GM12878 (cell line): Measurements from ENCODE around the gene CELSR1. TPM values are rescaled to one million over a fixed set of nuclear protein-coding genes. Genes with fewer than 3 reads are reported as not detected.

Experiments used
- ATAC-seq: fragments of 200-7000 bp; cut with Tn5 transposase; 3 replicates; pipeline ENCODE4 v1.9.1; 2020; ENCODE audit warnings: mild to moderate bottlenecking, moderate library complexity
- BruUV-seq: library from RNA; stranded (reverse); fragments of 400-500 nt; replicated peaks from 2 replicates; lab custom pipeline; 2021; lab: Mats Ljungman, UMichigan
- CTCF ChIA-PET: fragments of 300-600 bp; sonication (Branson Sonifier 250); formaldehyde crosslinking; extraction: SDS; loops from one replicate; lab custom pipeline; 2021; ENCODE audit warnings: inconsistent platforms; lab: Yijun Ruan, JAX
- POLR2A ChIA-PET: fragments of 350-600 bp; formaldehyde crosslinking; extraction: SDS; loops from one replicate; lab custom pipeline; 2021; ENCODE audit warnings: inconsistent platforms; lab: Charles Lee
- RAD21 ChIA-PET: fragments of 300-600 bp; sonication (Branson Sonifier 250); formaldehyde crosslinking; loops from one replicate; lab custom pipeline; 2023; ENCODE audit warnings: antibody characterized with exemption; ENCODE audit not compliant: unreplicated experiment; lab: Charles Lee
- SMC1A ChIA-PET: fragments of 300-600 bp; sonication (Branson Sonifier 250); formaldehyde crosslinking; loops from one replicate; lab custom pipeline; 2023; ENCODE audit not compliant: unreplicated experiment, uncharacterized antibody; lab: Charles Lee
- DNase-seq: peaks from one replicate; pipeline ENCODE4 v3.0.0-alpha.2; 2011; ENCODE audit warnings: low read depth, low spot score
- FAIRE-seq: peaks from 3 replicates; lab custom pipeline; 2011; peaks lifted over from hg19 to GRCh38; lab: Jason Lieb, UNC
- H2AFZ ChIP-seq: 2 replicates; pipeline ENCODE4 v1.6.0; 2011; ENCODE audit warnings: low read depth, low read length, control low read depth; ENCODE audit not compliant: control insufficient read depth
- H3K27ac ChIP-seq: 2 replicates; pipeline ENCODE4 v1.5.1; 2011; ENCODE audit warnings: control low read depth; ENCODE audit not compliant: control insufficient read depth, insufficient read depth
- H3K27me3 ChIP-seq, 2 experiments: replicated peaks in 1 of 2; 2 replicates each; pipeline versions ENCODE4 v1.6.0 to v1.6.1; 2011; ENCODE audit warnings: low read length in 1 of 2; ENCODE audit not compliant: control insufficient read depth in 2 of 2, insufficient read depth in 2 of 2
- H3K36me3 ChIP-seq, 2 experiments: 2 replicates each; pipeline ENCODE4 v1.5.1; 2011; ENCODE audit warnings: low read length in 1 of 2; ENCODE audit not compliant: control insufficient read depth in 2 of 2, insufficient read depth in 2 of 2
- H3K4me1 ChIP-seq: 2 replicates; pipeline ENCODE4 v1.6.1; 2011; ENCODE audit warnings: mild to moderate bottlenecking, low read length, moderate library complexity, mixed read lengths; ENCODE audit not compliant: control insufficient read depth, insufficient read depth
- H3K4me2 ChIP-seq: 2 replicates; pipeline ENCODE4 v1.6.0; 2011; ENCODE audit warnings: control low read depth; ENCODE audit not compliant: control insufficient read depth, insufficient read depth
- H3K4me3 ChIP-seq: fragments of 200-600 bp; sonication (generic); 2 replicates; pipeline ENCODE4 v1.5.1; 2016
- H3K79me2 ChIP-seq: 2 replicates; pipeline ENCODE4 v1.6.0; 2011; ENCODE audit warnings: low read length; ENCODE audit not compliant: control insufficient read depth, insufficient read depth
- H3K9ac ChIP-seq: 2 replicates; pipeline ENCODE4 v1.8.0; 2011; ENCODE audit warnings: low read length, control low read depth, mixed read lengths; ENCODE audit not compliant: control insufficient read depth, insufficient read depth
- H3K9me3 ChIP-seq: replicated peaks from 3 replicates; pipeline ENCODE4 v1.5.1; 2011; ENCODE audit warnings: mild to moderate bottlenecking, low read length; ENCODE audit not compliant: control insufficient read depth, insufficient read depth
- H4K20me1 ChIP-seq: 2 replicates; pipeline ENCODE4 v1.6.0; 2011; ENCODE audit not compliant: control insufficient read depth, insufficient read depth
- BACH1 ChIP-seq: fragments of 450-650 bp; IDR thresholded peaks from 2 replicates; pipeline ENCODE4 v1.6.1; 2017; ENCODE audit warnings: mild to moderate bottlenecking, borderline replicate concordance
- BMI1 ChIP-seq: fragments of 450-650 bp; IDR thresholded peaks from 2 replicates; pipeline ENCODE4 v1.6.1; 2016; ENCODE audit warnings: mild to moderate bottlenecking, moderate library complexity, borderline replicate concordance
- CHD4 ChIP-seq: fragments of 200-600 bp; sonication (generic); IDR thresholded peaks from 2 replicates; pipeline ENCODE4 v1.6.1; 2016; ENCODE audit warnings: mild to moderate bottlenecking
- PML ChIP-seq: IDR thresholded peaks from 2 replicates; pipeline ENCODE4 v1.6.1; 2012; ENCODE audit warnings: low read length, inconsistent platforms
- SMAD5 ChIP-seq: IDR thresholded peaks from 2 replicates; pipeline ENCODE4 v1.6.1; 2016; ENCODE audit warnings: antibody characterized with exemption, low read depth
- WGBS: methylation state at CpG from one replicate; pipeline ENCODE4 v1.1.6; 2016; ENCODE audit warnings: low lambda C conversion rate; ENCODE audit not compliant: insufficient replicate concordance, insufficient coverage; ENCODE audit errors: missing lambda C conversion rate; 5-methylcytosine and 5-hydroxymethylcytosine counted together
- in situ Hi-C: fragments of 300-500 bp; cut with MboI; formaldehyde crosslinking; loops from 9 replicates; pipeline ENCODE4 v1.14.3; 2018; ENCODE audit warnings: mixed read lengths
- intact Hi-C: fragments of 100-400 bp; cut with micrococcal nuclease; formaldehyde crosslinking; loops from one replicate; pipeline ENCODE4 v1.14.2; 2022; ENCODE audit not compliant: unreplicated experiment
- polyA plus RNA-seq, 11 experiments: library from polyadenylated mRNA; depleted of rRNA in 4 of 11; unstranded in 6 of 11; stranded (reverse) in 5 of 11; fragments of >200 nt; fragmentation: Nextera tagmentation in 4 of 11; fragmentation: Illumina TruSeq in 1 of 11; extraction: Ambion mirVana in 4 of 11; extraction: Trizol in 1 of 11; gene quantifications; 1 replicate in 1 of 11; 2 replicates in 10 of 11; pipeline versions ENCODE4 v1.2.1 to v1.2.3, GENCODE V29; 2011 to 2016; ENCODE audit warnings: inconsistent platforms in 2 of 11, missing spikeins in 2 of 11, low read depth in 1 of 11
- total RNA-seq, 4 experiments: library from RNA; depleted of rRNA in 3 of 4; stranded (reverse); fragments of >200 nt in 3 of 4; fragmentation: Illumina TruSeq in 1 of 4; extraction: Trizol in 1 of 4; gene quantifications; 2 replicates each; pipeline versions ENCODE4 v1.2.1 to v1.2.3, GENCODE V29; 2013 to 2021
- TF ChIP-seq, protein P1 (sequence below): fragments of 450-650 bp; IDR thresholded peaks from 2 replicates; pipeline ENCODE4 v1.6.1; 2016; ENCODE audit warnings: mild to moderate bottlenecking
- TF ChIP-seq, protein P2 (sequence below): IDR thresholded peaks from 2 replicates; pipeline ENCODE4 v1.6.1; 2012; ENCODE audit warnings: low read length, inconsistent platforms
- TF ChIP-seq, protein P3 (sequence below): fragments of 450-650 bp; IDR thresholded peaks from 2 replicates; pipeline ENCODE4 v1.6.1; 2017; ENCODE audit warnings: antibody characterized with exemption, mild to moderate bottlenecking, moderate library complexity

The CELSR1 gene
- total and polyA plus RNA-seq, 10 of the 15 experiments (the other 5 are each of a cell fraction or from before 2014, with no cell fraction given) = 0.05 to 1.7 (median 0.35) TPM; not detected in 2

- TF ChIP-seq, protein P1, sequence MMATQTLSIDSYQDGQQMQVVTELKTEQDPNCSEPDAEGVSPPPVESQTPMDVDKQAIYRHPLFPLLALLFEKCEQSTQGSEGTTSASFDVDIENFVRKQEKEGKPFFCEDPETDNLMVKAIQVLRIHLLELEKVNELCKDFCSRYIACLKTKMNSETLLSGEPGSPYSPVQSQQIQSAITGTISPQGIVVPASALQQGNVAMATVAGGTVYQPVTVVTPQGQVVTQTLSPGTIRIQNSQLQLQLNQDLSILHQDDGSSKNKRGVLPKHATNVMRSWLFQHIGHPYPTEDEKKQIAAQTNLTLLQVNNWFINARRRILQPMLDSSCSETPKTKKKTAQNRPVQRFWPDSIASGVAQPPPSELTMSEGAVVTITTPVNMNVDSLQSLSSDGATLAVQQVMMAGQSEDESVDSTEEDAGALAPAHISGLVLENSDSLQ = no peak
- TF ChIP-seq, protein P2, sequence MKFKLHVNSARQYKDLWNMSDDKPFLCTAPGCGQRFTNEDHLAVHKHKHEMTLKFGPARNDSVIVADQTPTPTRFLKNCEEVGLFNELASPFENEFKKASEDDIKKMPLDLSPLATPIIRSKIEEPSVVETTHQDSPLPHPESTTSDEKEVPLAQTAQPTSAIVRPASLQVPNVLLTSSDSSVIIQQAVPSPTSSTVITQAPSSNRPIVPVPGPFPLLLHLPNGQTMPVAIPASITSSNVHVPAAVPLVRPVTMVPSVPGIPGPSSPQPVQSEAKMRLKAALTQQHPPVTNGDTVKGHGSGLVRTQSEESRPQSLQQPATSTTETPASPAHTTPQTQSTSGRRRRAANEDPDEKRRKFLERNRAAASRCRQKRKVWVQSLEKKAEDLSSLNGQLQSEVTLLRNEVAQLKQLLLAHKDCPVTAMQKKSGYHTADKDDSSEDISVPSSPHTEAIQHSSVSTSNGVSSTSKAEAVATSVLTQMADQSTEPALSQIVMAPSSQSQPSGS = no peak
Observed at GRCh38 chr22:46561435-46561905, 24.1 kb upstream of the CELSR1 start (continued).

- H3K4me3 ChIP-seq = no peak overlapping the region
- in situ Hi-C loops = loop anchor here (25.0 kb wide), 1 partner anchor 1927 kb away; a partner anchor contains a TSS
- no peaks in the 10 kb centered on the region; the same call in 2 of the 3 replicates for H3K9me3 ChIP-seq
- no peaks in the 10 kb centered on the region for H3K27me3 ChIP-seq
- ATAC-seq (no peak), DNase-seq (no peak), FAIRE-seq (no peak)
- H3K4me1 ChIP-seq = peaks cover 12% of the 10 kb centered on the region
- no peaks in the 10 kb centered on the region for H3K79me2 ChIP-seq
- POLR2A ChIA-PET = no interaction called here
- TF ChIP-seq CHD4 (no peak), PML (no peak), SMAD5 (no peak), BACH1 (no peak), BMI1 (no peak)
- TF ChIP-seq, protein P3, sequence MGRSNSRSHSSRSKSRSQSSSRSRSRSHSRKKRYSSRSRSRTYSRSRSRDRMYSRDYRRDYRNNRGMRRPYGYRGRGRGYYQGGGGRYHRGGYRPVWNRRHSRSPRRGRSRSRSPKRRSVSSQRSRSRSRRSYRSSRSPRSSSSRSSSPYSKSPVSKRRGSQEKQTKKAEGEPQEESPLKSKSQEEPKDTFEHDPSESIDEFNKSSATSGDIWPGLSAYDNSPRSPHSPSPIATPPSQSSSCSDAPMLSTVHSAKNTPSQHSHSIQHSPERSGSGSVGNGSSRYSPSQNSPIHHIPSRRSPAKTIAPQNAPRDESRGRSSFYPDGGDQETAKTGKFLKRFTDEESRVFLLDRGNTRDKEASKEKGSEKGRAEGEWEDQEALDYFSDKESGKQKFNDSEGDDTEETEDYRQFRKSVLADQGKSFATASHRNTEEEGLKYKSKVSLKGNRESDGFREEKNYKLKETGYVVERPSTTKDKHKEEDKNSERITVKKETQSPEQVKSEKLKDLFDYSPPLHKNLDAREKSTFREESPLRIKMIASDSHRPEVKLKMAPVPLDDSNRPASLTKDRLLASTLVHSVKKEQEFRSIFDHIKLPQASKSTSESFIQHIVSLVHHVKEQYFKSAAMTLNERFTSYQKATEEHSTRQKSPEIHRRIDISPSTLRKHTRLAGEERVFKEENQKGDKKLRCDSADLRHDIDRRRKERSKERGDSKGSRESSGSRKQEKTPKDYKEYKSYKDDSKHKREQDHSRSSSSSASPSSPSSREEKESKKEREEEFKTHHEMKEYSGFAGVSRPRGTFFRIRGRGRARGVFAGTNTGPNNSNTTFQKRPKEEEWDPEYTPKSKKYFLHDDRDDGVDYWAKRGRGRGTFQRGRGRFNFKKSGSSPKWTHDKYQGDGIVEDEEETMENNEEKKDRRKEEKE = no peak
- no peak overlapping the region for H3K27ac ChIP-seq
- no peaks in the 10 kb centered on the region for H4K20me1 ChIP-seq
- WGBS = 77% methylated on average over 14 of the region's 14 CpGs
- H3K9ac ChIP-seq = no peak overlapping the region
- H3K4me2 ChIP-seq = no peak overlapping the region
- CTCF ChIA-PET = interaction anchor here (0.6 to 4.8 kb wide), 4 partner anchors 16 to 198 kb away, joined by 3 to 37 read pairs (median 8); no protein-coding TSS in a partner anchor
- SMC1A ChIA-PET = no interaction called here
- no peaks in the 10 kb centered on the region for H3K36me3 ChIP-seq
- BruUV-seq = no TSS peak
- RAD21 ChIA-PET = interaction anchor here (1.0 kb wide), 1 partner anchor 26 kb away, joined by 3 read pairs; no protein-coding TSS in a partner anchor
- intact Hi-C loops = loop anchor here (5.0 kb wide), 1 partner anchor 177 kb away; the partner anchor contains the start of gene CERK
- H2AFZ ChIP-seq = no peak overlapping the region; the same call in 1 of the 2 replicates
Observed at GRCh38 chr22:46560696-46561295, 23.4 kb upstream of the CELSR1 start.
